HepG2 (cell line): ENCODE measurements around the gene ANKS3. TPM values are rescaled to one million over a fixed set of nuclear protein-coding genes. Genes with fewer than 3 reads are reported as not detected.

Experiments
- ATAC-seq: fragments of 200-7000 bp; cut with Tn5 transposase; 3 replicates; pipeline ENCODE4 v1.9.1; 2020; ENCODE audit warnings: mild to moderate bottlenecking, moderate library complexity
- BruUV-seq: library from RNA; stranded (reverse); fragments of 400-500 nt; replicated peaks from 2 replicates; lab custom pipeline; 2021; lab: Mats Ljungman, UMichigan
- CTCF ChIA-PET: fragments of 300-600 bp; formaldehyde crosslinking; extraction: SDS; loops from one replicate; lab custom pipeline; 2021; ENCODE audit warnings: low total read pairs, inconsistent platforms, low intra/inter-chr PET ratio; lab: Yijun Ruan, JAX
- POLR2A ChIA-PET: fragments of 350-600 bp; sonication (Branson Sonifier 250); formaldehyde crosslinking; loops from one replicate; lab custom pipeline; 2020; ENCODE audit warnings: antibody characterized with exemption, inconsistent platforms; lab: Yijun Ruan, JAX
- DNase-seq: peaks from one replicate; pipeline ENCODE4 v3.0.0-alpha.2; 2015; ENCODE audit warnings: low spot score
- FAIRE-seq: peaks from 3 replicates; lab custom pipeline; 2011; peaks lifted over from hg19 to GRCh38; lab: Jason Lieb, UNC
- H2AFZ ChIP-seq: one replicate; pipeline ENCODE4 v1.6.1; 2011; ENCODE audit warnings: low read length, inconsistent platforms
- H3K27ac ChIP-seq: fragments of 300-600 bp; 3 replicates; pipeline ENCODE4 v1.8.0; 2011; ENCODE audit warnings: mixed run types, mild to moderate bottlenecking, mixed read lengths, low read length, inconsistent platforms; ENCODE audit not compliant: insufficient read depth; ENCODE audit errors: extremely low read length
- H3K27me3 ChIP-seq, 2 experiments: fragments of 200-600 bp in 1 of 2; 2 replicates in 1 of 2; 3 replicates in 1 of 2; pipeline versions ENCODE4 v1.6.0 to v1.8.0; 2011; ENCODE audit warnings: low read length in 2 of 2, mild to moderate bottlenecking in 2 of 2, moderate library complexity in 2 of 2, inconsistent platforms in 1 of 2; ENCODE audit not compliant: insufficient read depth in 2 of 2, control insufficient read depth in 1 of 2
- H3K36me3 ChIP-seq, 2 experiments: fragments of 200-600 bp in 1 of 2; replicated peaks in 1 of 2; 2 replicates in 1 of 2; 3 replicates in 1 of 2; pipeline versions ENCODE4 v1.5.1 to v1.8.0; 2011; ENCODE audit warnings: low read length in 2 of 2, inconsistent platforms in 1 of 2; ENCODE audit not compliant: insufficient read depth in 2 of 2, control insufficient read depth in 1 of 2
- H3K4me1 ChIP-seq: 2 replicates; pipeline ENCODE4 v1.5.1; 2012; ENCODE audit warnings: low read length, inconsistent platforms; ENCODE audit not compliant: insufficient read depth
- H3K4me2 ChIP-seq: 2 replicates; pipeline ENCODE4 v1.6.0; 2011; ENCODE audit warnings: low read depth, low read length, inconsistent platforms
- H3K4me3 ChIP-seq, 3 experiments: fragments of 200-600 bp in 1 of 3; sonication (generic), shearing (Covaris generic) in 1 of 3; replicated peaks in 1 of 3; 2 replicates each; pipeline ENCODE4 v1.5.1; 2011 to 2016; ENCODE audit warnings: low read length in 3 of 3, inconsistent platforms in 2 of 3, low read depth in 2 of 3, mild to moderate bottlenecking in 2 of 3, control low read depth in 1 of 3, mixed read lengths in 1 of 3; ENCODE audit not compliant: insufficient read depth in 1 of 3
- H3K79me2 ChIP-seq: one replicate; pipeline ENCODE4 v1.6.1; 2011; ENCODE audit warnings: low read length, inconsistent platforms; ENCODE audit not compliant: insufficient read depth
- H3K9ac ChIP-seq: 2 replicates; pipeline ENCODE4 v1.6.0; 2011; ENCODE audit warnings: mild to moderate bottlenecking, low read depth, low read length, inconsistent platforms; ENCODE audit not compliant: insufficient read depth
- H3K9me3 ChIP-seq: 2 replicates; pipeline ENCODE4 v1.5.1; 2012; ENCODE audit warnings: mild to moderate bottlenecking, low read length
- H4K20me1 ChIP-seq: 2 replicates; pipeline ENCODE4 v1.6.0; 2011; ENCODE audit warnings: inconsistent platforms, mild to moderate bottlenecking, low read length, moderate library complexity; ENCODE audit not compliant: insufficient read depth
- MATR3 ChIP-seq: sonication (generic); formaldehyde crosslinking; IDR thresholded peaks from 2 replicates; pipeline ENCODE4 v1.4.0; 2020; ENCODE audit warnings: missing genetic modification reagents
- ZMYM3 ChIP-seq: sonication (generic); formaldehyde crosslinking; IDR thresholded peaks from 2 replicates; pipeline ENCODE4 v1.5.1; 2020; ENCODE audit warnings: mild to moderate bottlenecking, missing genetic modification reagents
- ZNF558 ChIP-seq: sonication (generic); formaldehyde crosslinking; IDR thresholded peaks from 2 replicates; pipeline ENCODE4 v1.9.0; 2022; ENCODE audit warnings: mild to moderate bottlenecking, missing genetic modification reagents, borderline replicate concordance
- ZNF564 ChIP-seq: sonication (generic); formaldehyde crosslinking; IDR thresholded peaks from 2 replicates; pipeline ENCODE4 v1.8.1; 2023; ENCODE audit warnings: mild to moderate bottlenecking, missing genetic modification reagents
- ZNF629 ChIP-seq: sonication (generic); formaldehyde crosslinking; conservative IDR thresholded peaks from 2 replicates; pipeline ENCODE4 v1.5.0; 2020; ENCODE audit warnings: missing genetic modification reagents
- ZNF776 ChIP-seq: sonication (generic); formaldehyde crosslinking; IDR thresholded peaks from 2 replicates; pipeline ENCODE4 v1.4.0; 2020; ENCODE audit warnings: mild to moderate bottlenecking, missing genetic modification reagents
- ZNF883 ChIP-seq: sonication (generic); formaldehyde crosslinking; IDR thresholded peaks from 2 replicates; pipeline ENCODE4 v1.5.1; 2020; ENCODE audit warnings: mild to moderate bottlenecking, missing genetic modification reagents; ENCODE audit errors: not compliant biosample characterization
- WGBS: methylation state at CpG from one replicate; pipeline ENCODE4 v1.1.6; 2017; ENCODE audit warnings: low lambda C conversion rate; 5-methylcytosine and 5-hydroxymethylcytosine counted together
- in situ Hi-C: cut with HindIII; loops from 2 replicates; pipeline ENCODE4 v1.10.0; 2017; ENCODE audit warnings: low pct_unique_long_range_greater_than_20kb; ENCODE audit not compliant: extremely low pct_ligation_motif_present
- intact Hi-C: fragments of 100-400 bp; cut with micrococcal nuclease; formaldehyde crosslinking; loops from one replicate; pipeline ENCODE4 v1.10.0; 2022; ENCODE audit not compliant: unreplicated experiment
- polyA plus RNA-seq, 8 experiments: library from polyadenylated mRNA; depleted of rRNA in 3 of 8; stranded (reverse) in 7 of 8; unstranded in 1 of 8; fragments of >200 nt; fragmentation: Illumina TruSeq in 4 of 8; extraction: Trizol in 4 of 8; gene quantifications; 2 replicates each; pipeline versions ENCODE4 v1.2.1 to v1.2.3, GENCODE V29; 2011 to 2016; ENCODE audit warnings: low read depth in 4 of 8, missing spikeins in 1 of 8, mixed read lengths in 1 of 8; ENCODE audit not compliant: insufficient read depth in 1 of 8
- total RNA-seq, 5 experiments: library from RNA; depleted of rRNA; stranded (reverse); fragments of >200 nt; fragmentation: Illumina TruSeq; extraction: Trizol; gene quantifications; 2 replicates each; pipeline ENCODE4 v1.2.3, GENCODE V29; 2016; ENCODE audit warnings: low read depth in 1 of 5
- TF ChIP-seq, protein P1 (sequence below), 2 experiments: sonication (generic) in 1 of 2; formaldehyde crosslinking in 1 of 2; IDR thresholded peaks; 2 replicates each; pipeline versions ENCODE4 v1.5.1 to v1.6.1; 2011 to 2020; ENCODE audit warnings: borderline replicate concordance in 1 of 2, low read depth in 1 of 2, low read length in 1 of 2, mild to moderate bottlenecking in 1 of 2, missing genetic modification reagents in 1 of 2, moderate library complexity in 1 of 2

Gene ANKS3
- total and polyA plus RNA-seq, 2 of the 13 experiments (the other 11 are each of a cell fraction or from before 2014, with no cell fraction given), result 11.4 to 15.9 TPM

DNA sequence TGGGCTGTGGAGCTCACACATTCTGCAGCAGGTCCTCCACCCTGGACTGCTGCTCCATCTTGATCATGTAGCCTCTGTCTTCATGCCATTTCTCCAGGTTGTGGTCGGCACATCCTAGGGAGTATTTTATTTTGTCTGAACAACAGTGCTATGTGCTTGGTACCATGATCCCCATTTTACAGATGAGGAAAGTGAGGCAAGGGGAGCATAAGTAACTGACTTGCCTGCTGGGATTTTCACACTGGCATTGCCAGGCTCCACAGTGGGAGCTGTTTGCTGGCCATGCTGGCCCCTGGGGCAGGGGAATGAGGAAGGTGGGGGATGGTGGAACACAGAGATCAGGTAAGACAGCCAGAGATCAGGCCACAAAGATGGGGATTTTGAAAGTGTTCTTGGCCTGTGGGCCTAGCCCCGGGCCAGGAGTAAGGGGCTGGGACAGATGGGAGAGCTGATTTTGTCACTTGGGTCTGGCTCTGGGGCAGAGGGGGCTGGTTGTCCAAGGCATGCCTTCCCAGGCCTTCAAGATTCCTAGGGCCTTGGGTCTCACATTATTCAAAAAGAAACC lies 42.2 kb upstream of the ANKS3 start:
- TF ChIP-seq ZNF558 (no peak), ZNF776 (no peak), ZMYM3 (CRISPR knock-in tag) (0 out of 2 replicates have a peak, but pooled peaks have one; percentile 35), ZNF883 (CRISPR knock-in tag) (no peak), MATR3 (no peak), ZNF564 (CRISPR knock-in tag) (no peak), ZNF629 (peak; percentile 73)
- TF ChIP-seq, protein P1, sequence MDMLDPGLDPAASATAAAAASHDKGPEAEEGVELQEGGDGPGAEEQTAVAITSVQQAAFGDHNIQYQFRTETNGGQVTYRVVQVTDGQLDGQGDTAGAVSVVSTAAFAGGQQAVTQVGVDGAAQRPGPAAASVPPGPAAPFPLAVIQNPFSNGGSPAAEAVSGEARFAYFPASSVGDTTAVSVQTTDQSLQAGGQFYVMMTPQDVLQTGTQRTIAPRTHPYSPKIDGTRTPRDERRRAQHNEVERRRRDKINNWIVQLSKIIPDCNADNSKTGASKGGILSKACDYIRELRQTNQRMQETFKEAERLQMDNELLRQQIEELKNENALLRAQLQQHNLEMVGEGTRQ (IDR thresholded peaks at IDR 0.05; ENCODE audit: low read depth, low read length), result no peak
- TF ChIP-seq, protein P1 (CRISPR knock-in tag; IDR thresholded peaks at IDR 0.05; ENCODE audit: borderline replicate concordance), result no peak
- Histone ChIP-seq H4K20me1 (no peaks in the 10 kb centered on the region), H3K36me3 (no peaks in the 10 kb centered on the region), H3K4me3 (no peak overlapping the region), H3K79me2 (no peaks in the 10 kb centered on the region), H3K27ac (no peak overlapping the region), H3K4me2 (no peak overlapping the region), H3K9me3 (no peaks in the 10 kb centered on the region), H3K4me1 (peaks cover 42% of the 10 kb centered on the region), H2AFZ (no peak overlapping the region), H3K9ac (no peak overlapping the region), H3K27me3 (no peaks in the 10 kb centered on the region; a peak in 1 of 5 replicates)
- in situ Hi-C loops, result no loop called here
- CTCF ChIA-PET, result no interaction called here
- intact Hi-C loops, result no loop called here
- WGBS, result 49% methylated on average over 2 of the region's 2 CpGs
- FAIRE-seq (no peak), ATAC-seq (no peak), DNase-seq (no peak)
- BruUV-seq, result no TSS peak
- POLR2A ChIA-PET, result no interaction called here
